GM13977 (cell line): ENCODE data around the gene YWHAH.

Source experiments
- DNase-seq: peaks from one replicate; pipeline ENCODE4 v3.0.0; 2012; ENCODE audit warnings: low spot score
- in situ Hi-C: fragments of 300-500 bp; cut with MboI; formaldehyde crosslinking; loops from one replicate; pipeline ENCODE4 v1.12.0; 2022; ENCODE audit warnings: low sequenced_read_pairs, low pct_unique_long_range_greater_than_20kb, mixed read lengths, inconsistent platforms; ENCODE audit not compliant: unreplicated experiment
- TF ChIP-seq, protein P1 (sequence below): IDR thresholded peaks from 2 replicates; pipeline ENCODE4 v1.5.1; 2012; ENCODE audit warnings: mild to moderate bottlenecking, control low read depth; ENCODE audit not compliant: insufficient read depth; ENCODE audit errors: extremely low read depth, missing control alignments

The YWHAH gene

GRCh38 chr22:31926969-31927368 is 17.4 kb upstream of the YWHAH start:
- in situ Hi-C loops, result no loop called here
- TF ChIP-seq, protein P1, sequence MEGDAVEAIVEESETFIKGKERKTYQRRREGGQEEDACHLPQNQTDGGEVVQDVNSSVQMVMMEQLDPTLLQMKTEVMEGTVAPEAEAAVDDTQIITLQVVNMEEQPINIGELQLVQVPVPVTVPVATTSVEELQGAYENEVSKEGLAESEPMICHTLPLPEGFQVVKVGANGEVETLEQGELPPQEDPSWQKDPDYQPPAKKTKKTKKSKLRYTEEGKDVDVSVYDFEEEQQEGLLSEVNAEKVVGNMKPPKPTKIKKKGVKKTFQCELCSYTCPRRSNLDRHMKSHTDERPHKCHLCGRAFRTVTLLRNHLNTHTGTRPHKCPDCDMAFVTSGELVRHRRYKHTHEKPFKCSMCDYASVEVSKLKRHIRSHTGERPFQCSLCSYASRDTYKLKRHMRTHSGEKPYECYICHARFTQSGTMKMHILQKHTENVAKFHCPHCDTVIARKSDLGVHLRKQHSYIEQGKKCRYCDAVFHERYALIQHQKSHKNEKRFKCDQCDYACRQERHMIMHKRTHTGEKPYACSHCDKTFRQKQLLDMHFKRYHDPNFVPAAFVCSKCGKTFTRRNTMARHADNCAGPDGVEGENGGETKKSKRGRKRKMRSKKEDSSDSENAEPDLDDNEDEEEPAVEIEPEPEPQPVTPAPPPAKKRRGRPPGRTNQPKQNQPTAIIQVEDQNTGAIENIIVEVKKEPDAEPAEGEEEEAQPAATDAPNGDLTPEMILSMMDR, result no peak
- DNase-seq, result peak; percentile 50

- in situ Hi-C loops, result no loop called here
- no peak for DNase-seq
- TF ChIP-seq, protein P1, result no peak
These were observed 16.8 kb upstream of the YWHAH start for GRCh38 chr22:31927562-31927961.

GRCh38 chr22:31929167-31929930 is 15.0 kb upstream of the YWHAH start:
- no peak for DNase-seq
- in situ Hi-C loops, result no loop called here
- TF ChIP-seq, protein P1, result no peak

- no peak for DNase-seq
- TF ChIP-seq, protein P1, result no peak
- in situ Hi-C loops, result no loop called here
These were observed 11.5 kb upstream of the YWHAH start for GRCh38 chr22:31932863-31933262.

- no peak for DNase-seq
- in situ Hi-C loops, result no loop called here
- TF ChIP-seq, protein P1, result no peak
These were observed 10.9 kb upstream of the YWHAH start for GRCh38 chr22:31933406-31933805.

DNA sequence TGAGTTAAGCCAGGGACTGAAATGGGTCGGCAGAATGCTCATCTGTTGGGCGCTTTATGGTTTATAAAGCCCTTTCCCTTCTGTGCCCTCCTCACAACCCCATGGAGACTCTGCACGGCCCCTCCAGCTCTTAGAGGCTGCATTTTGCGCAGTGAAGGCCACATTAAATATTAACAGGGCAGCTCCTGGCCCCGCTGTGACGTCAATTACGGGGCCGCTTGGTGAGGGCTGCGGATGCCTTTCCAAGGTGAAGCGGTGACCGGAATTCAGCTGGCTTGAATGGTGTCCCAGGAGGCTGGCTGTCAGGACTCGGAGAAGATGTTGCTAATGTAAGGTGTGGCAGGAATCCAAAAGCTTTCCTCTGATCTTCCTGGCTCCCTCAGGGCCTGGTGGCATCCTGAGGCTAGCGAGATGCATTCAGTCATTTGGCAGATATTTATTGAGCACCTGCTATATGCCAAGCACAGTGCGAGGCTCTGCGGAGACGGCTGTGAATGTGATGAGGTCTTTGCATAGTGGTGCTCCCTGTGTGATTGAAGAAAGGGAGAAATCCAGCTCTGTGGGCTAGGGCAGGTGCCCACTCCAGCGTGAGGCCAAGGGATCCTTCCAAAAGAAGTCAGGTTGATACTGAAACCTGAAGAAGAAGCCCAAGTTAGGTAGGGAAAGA is 10.4 kb upstream of the YWHAH start:
- in situ Hi-C loops, result no loop called here
- TF ChIP-seq, protein P1, result no peak
- no peak for DNase-seq
